Stimulated activated CD8-positive, alpha-beta memory T cell treated with anti-CD3 and anti-CD28 coated beads, Interleukin-15, amount 100 ng/mL, for 48 hours (primary cell): Measurements from ENCODE around the gene PPP2R5D.
"Not testable (repeated sequence)": the region's sequence is repeated elsewhere in the genome, so short reads cannot be mapped to it uniquely, and the experiment has no call there.

Experiments
- DNase-seq, 2 donors: peaks; one replicate each; pipeline ENCODE4 v3.0.0-alpha.2; 2020; ENCODE audit warnings: low read depth in 2 of 2

The PPP2R5D gene

DNA sequence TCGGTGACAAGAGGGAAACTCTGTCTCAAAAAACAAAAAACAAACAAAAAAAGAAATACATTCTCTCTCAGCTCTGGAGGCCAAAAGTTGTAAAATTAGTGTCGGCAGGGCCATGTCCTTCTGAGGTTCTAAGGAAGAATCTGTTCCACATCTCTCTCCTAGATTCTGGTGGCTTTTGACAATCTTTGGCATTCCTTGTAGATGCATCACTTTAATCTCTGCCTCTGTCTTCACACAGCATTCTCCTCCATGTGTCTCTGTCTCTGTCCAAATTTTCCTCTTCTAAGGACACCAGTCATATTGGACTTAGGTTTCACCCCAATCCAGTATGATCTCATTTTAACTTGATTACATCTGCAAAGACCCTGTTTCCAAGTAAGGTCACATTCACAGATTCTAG lies 9.1 kb downstream of the PPP2R5D start:
- DNase-seq: no peak

DNA sequence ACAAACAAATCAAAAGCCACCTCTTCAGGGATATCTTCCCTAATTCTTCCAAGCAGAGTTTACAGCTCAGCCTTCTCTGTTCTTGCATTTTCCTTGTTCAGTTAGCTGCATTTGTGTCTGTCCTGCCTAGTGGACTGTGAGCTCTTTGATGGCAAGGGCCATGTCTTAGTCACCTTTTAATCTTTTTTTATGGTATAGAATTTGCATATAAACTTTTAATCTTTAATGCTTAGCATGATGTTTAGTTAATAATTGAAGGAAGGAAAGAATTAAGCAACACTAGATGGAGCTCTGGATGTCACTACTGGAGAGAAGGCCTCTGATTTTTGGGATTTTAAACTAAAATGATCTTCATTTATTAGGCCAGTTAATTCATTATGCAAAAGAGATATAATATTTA lies 12.1 kb downstream of the PPP2R5D start:
- DNase-seq: no peak

GRCh38 chr6:42998205-42998604 lies 13.8 kb downstream of the PPP2R5D start:
- DNase-seq: not testable (repeated sequence)

DNA sequence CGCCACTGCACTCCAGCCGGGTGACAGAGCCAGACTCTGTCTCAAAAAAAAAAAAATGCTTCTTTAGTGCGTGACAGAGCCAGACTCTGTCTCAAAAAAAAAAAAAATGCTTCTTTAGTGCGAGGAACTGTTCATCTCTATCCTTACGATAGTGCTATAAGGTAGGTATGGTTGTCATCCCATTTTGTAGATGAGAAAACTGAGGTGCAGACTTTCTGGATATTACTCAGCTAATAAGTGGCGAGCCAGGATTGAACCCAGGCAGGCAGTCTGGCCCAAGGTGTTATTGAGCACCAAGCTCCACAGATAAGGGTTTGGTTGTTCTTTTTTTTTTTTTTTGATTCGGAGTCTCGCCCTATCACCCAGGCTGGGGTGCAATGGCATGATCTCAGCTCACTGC lies 17.5 kb downstream of the PPP2R5D start:
- DNase-seq: no peak

DNA sequence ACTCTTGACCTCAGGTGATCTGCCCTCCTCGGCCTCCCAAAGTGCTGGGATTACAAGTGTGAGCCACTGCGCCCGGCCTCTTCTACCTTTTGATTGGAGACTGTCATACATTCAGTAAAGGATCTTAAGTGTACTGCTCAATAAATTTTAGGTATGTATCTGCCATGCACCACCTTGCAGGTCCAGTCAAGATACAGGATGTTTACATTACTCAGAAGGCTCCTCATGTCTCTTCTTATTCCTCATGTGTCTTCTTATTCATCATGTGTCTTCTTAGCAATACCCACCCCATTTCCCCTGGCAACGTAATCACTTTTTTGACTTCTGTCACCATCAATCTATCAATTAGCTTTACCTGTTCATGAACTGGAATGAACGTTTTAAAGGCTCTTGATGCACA lies 21.5 kb downstream of the PPP2R5D start:
- DNase-seq: no peak

GRCh38 chr6:43006251-43006650 lies 21.9 kb downstream of the PPP2R5D start:
- DNase-seq: no peak

- no peak for DNase-seq
These were observed 22.8 kb downstream of the PPP2R5D start for GRCh38 chr6:43007126-43007525.

DNA sequence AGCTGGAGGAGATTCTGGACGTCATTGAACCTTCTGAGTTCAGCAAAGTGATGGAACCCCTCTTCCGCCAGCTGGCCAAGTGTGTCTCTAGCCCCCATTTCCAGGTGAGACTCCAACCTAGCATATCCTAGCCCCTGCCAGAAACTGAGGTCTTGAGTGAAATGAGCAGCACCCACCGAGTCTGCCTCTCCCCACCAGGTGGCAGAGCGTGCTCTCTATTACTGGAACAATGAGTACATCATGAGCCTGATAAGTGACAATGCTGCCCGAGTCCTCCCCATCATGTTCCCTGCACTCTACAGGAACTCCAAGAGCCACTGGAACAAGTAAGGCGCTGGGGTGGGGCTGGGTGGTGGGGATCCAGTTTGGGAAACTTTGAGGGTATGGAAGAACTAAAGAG lies 24.8 kb downstream of the PPP2R5D start:
- DNase-seq: no peak

DNA sequence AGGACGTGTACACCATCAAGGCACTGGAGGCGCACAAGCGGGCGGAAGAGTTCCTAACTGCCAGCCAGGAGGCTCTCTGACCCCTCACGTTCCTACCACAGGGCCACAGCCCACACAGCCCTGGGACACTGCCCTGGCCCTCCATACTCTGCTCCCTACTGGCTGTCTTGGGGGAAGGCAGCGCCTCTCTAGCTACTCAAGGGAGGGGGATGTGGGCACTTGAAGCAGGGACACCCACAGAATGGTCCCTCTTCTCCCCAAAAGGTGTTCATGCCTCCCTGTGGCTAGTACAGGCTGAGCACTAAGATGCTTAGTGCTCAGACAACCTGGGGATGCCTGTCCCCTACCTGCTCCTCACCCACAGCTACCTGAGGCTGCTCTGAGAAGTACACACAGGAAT lies 26.8 kb downstream of the PPP2R5D start:
- DNase-seq: no peak

- DNase-seq: no peak
These were observed 28.0 kb downstream of the PPP2R5D start for GRCh38 chr6:43012364-43012763.

GRCh38 chr6:43013097-43013842 lies 28.9 kb downstream of the PPP2R5D start:
- DNase-seq: no peak

DNA sequence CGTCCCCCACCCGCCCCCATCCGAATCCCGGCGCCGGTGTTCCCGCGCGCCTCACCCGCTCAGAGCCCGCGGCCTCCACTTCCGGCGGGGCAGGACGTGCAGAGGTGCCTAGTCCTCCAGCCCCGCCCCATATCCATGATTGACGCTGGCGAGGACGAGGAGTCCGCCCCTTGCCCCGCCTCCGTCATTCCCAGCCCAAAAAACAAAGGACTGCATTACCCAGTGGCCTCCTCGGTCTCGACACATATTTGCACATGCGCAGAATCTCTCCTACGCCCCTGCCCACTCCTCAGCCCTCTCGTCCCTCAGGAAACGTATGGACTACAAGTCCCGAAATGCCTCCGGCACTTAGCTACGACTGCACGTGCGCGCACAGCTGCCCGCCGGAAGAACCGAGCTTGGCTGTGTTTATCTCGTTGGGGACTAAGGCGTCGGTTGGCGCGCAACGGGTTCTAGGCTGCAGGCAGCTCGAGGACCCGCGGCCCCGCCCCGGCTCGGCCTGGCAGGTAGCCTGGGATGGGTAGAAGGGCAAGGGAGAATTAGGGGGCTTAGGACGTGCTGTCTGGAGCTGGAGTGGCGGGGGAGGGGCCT lies 29.6 kb downstream of the PPP2R5D start, which contains the start of the genes KLHDC3 and MEA1:
TSS of gene KLHDC3 (plus strand) at position 407 of the 591 bp plus-strand sequence. CDS start 2,944 bp downstream, outside the sequence.
TSS of gene MEA1 (minus strand) at position 104 of the 591 bp plus-strand sequence. CDS start 133 bp downstream, outside the sequence.
- peak; percentile 99 for DNase-seq

DNA sequence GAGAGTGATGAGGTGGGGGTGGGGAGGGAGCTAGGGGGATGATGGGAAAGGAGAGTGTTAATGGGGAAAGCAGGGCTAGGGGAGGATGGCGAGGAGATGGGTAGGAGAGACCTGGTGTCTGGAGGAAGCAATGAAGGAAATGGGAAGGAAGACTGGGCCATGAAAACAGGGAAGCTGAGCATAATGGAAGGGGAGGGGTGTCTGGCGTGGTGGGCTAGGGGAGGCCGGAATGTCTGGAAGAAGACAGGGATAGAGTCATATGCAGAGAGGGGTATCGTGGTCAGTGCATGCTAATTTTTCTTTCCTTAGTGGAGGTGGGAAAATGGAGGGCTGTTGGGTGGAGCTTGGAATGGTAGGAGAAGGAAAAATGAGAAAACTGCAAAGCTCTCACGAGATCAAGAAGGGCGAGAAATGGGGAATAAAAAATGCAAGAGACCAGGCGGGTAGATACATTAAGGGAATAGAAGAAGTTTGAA lies 30.1 kb downstream of the PPP2R5D start:
- DNase-seq: no peak

- DNase-seq: no peak
These were observed 32.0 kb downstream of the PPP2R5D start for GRCh38 chr6:43016176-43016942.

- DNase-seq: no peak
These were observed 32.6 kb downstream of the PPP2R5D start for GRCh38 chr6:43016943-43017334.

GRCh38 chr6:43019152-43019551 lies 34.8 kb downstream of the PPP2R5D start:
- DNase-seq: no peak

DNA sequence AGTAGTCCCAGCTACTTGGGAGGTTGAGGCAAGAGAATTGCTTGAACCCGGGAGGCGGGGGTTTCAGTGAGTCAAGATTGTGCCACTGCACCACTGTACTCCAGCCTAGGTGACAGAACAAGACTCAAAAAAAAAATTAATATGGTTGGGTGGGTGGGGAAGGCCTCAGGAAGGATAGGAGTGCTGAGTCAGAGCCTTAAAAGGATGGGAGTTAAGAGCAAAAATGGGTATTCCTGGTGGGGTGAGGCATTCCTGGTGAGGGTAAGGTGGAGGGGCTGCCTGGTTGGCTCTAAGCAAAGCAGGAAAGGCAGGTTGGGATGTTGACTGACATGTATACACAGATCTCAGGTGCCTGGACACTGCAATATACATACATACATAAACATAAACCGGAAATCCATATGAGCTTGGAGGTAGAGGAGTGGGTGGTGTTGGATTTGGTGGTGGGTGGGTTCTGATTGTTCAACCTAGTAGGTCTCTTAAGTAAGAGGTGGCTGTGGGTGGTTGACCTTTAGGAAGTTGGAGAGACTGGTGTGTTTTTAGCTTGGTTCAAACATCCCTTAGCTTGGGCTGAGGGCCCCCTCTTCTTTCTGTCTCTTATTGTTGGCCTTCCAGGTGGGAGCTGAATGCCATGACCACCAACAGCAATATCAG lies 35.8 kb downstream of the PPP2R5D start:
- no peak for DNase-seq

DNA sequence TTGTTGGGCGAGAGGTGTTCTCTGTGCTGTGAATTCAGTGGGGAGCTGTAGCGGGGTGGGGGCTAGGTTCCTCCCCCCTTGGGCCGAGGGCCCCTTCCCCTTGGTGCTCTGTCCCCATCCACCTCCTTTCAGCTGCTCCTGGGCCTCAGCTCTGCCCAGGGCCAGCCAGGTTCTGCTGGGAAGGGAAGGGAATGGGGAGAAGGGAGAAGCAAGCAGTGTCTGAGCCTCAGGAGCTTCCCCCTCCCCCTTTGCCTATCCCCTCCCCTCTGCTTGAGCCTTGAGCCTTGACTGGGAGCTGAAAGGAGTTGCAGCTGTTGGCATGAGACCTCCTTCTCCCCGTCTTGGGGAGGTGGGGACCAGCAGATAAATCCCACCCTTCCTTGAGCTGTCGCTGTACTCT lies 36.5 kb downstream of the PPP2R5D start:
- no peak for DNase-seq

DNA sequence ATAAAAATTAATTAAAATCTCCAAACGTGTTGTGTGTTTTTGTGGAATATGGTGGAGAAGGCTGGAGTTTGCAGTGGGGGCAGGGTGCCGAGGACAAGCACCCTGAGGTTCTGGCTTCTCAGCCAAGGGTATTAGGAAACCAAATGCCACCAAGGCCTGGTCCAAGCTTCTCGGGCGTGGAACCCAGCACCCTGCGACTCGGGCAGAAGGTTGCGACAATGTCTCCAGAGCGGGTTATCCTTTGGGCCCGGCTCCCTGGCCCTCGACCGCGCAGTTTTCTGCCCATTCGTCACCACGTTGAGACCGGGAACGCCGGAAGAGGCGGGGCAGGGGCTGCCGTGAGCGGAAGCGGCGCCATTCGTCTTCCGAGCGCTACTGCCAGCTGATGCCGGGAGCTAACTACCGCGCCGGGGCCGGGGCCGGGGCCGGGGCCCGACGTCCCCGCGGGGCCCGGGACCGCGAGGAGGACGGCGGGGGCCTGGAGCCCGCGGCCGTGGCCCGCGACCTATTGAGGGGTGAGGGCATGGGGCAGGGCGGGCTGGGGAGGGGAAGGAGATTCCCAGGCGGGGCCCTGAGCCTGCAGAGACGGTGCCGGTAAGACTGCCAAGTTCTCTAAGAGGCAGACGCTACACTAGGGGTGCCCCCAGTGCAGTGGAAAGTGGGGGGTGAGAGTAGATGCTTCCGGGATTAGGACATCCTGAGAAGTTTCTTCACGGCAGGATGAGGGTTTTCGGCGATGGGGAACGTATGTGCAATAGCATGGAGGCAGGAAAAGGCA lies 37.1 kb downstream of the PPP2R5D start, which contains the start of gene RRP36:
TSS of gene RRP36 (plus strand) at position 354 of the 778 bp plus-strand sequence. CDS start at position 386, 32 bp downstream.
- peak; percentile 58 to 69 for DNase-seq

DNA sequence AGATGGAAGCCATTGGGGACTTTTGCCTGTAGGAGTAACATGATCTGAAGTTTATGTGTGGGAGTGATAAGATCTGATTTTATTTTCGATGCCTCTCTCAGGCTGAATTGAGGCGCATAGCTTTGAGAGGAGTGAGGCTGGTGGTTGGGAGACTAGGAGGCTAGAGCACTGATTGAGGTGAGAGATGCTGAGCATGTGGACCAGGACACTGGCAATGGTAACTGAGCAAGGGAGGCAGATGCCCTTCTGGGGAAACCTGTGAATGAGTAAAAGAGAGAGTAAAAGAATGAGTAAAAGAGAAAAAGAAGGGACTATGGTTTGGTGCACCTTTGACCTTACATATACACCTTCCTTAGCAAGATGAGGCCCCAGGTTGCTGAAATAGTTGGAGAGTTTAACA lies 40.1 kb downstream of the PPP2R5D start:
- DNase-seq: peak in 1 of 2 donors; percentile 4

GRCh38 chr6:43026365-43026764 lies 42.0 kb downstream of the PPP2R5D start:
- DNase-seq: no peak
